Esophagus muscularis mucosa (tissue), 4 donors: ENCODE measurements around the gene DDX27. TPM values are rescaled to one million over a fixed set of nuclear protein-coding genes. Genes with fewer than 3 reads are reported as not detected.

Experiments used
- DNase-seq: peaks from one replicate; pipeline ENCODE4 v3.0.0-alpha.2; 2017; ENCODE audit errors: extremely low spot score
- H3K27ac ChIP-seq, 4 donors: fragments of 200-600 bp; sonication (generic); replicated peaks in 1 of 4; 1 replicate in 3 of 4; 2 replicates in 1 of 4; pipeline ENCODE4 v1.5.1; 2016 to 2019; ENCODE audit warnings: mild to moderate bottlenecking in 1 of 4
- H3K27me3 ChIP-seq, 4 donors: fragments of 200-600 bp; sonication (generic); one replicate each; pipeline versions ENCODE4 v1.5.1 to v1.6.0; 2016 to 2019
- H3K36me3 ChIP-seq, 4 donors: fragments of 200-600 bp; sonication (generic); one replicate each; pipeline ENCODE4 v1.5.1; 2016 to 2019
- H3K4me1 ChIP-seq, 4 donors: fragments of 200-600 bp; sonication (generic); one replicate each; pipeline ENCODE4 v1.5.1; 2016 to 2019
- H3K4me3 ChIP-seq, 4 donors: fragments of 200-600 bp; sonication (generic); 1 replicate in 2 of 4; 2 replicates in 2 of 4; pipeline ENCODE4 v1.5.1; 2016 to 2019; ENCODE audit warnings: mild to moderate bottlenecking in 4 of 4, moderate library complexity in 1 of 4
- H3K9me3 ChIP-seq, 4 donors: fragments of 200-600 bp; sonication (generic); 1 replicate in 3 of 4; 2 replicates in 1 of 4; pipeline ENCODE4 v1.5.1; 2016 to 2019
- CTCF ChIP-seq, 3 experiments: fragments of 200-600 bp in 2 of 3; fragments of 450-650 bp in 1 of 3; sonication (generic) in 2 of 3; IDR thresholded peaks; one replicate each; pipeline ENCODE4 v1.5.1; 2017 to 2019; ENCODE audit warnings: antibody characterized with exemption in 3 of 3, mild to moderate bottlenecking in 2 of 3, moderate library complexity in 1 of 3
- EP300 ChIP-seq: sonication (generic); formaldehyde crosslinking; IDR thresholded peaks from one replicate; pipeline ENCODE4 v1.6.1; 2017; ENCODE audit warnings: antibody characterized with exemption
- POLR2A ChIP-seq: fragments of 450-650 bp; IDR thresholded peaks from one replicate; pipeline ENCODE4 v1.6.1; 2017; ENCODE audit warnings: antibody characterized with exemption, moderate library complexity, mild to moderate bottlenecking, low read depth
- POLR2AphosphoS5 ChIP-seq, 2 donors: sonication (generic); formaldehyde crosslinking; IDR thresholded peaks; one replicate each; pipeline ENCODE4 v1.6.1; 2017; ENCODE audit warnings: antibody characterized with exemption in 2 of 2
- WGBS: methylation state at CpG from one replicate; pipeline ENCODE4 v1.1.5; 2018; 5-methylcytosine and 5-hydroxymethylcytosine counted together
- intact Hi-C: fragments of 100-400 bp; cut with DNase I; formaldehyde crosslinking; loops from one replicate; pipeline ENCODE4 v1.15.1; 2023
- total RNA-seq, 4 donors: library from RNA; depleted of rRNA; stranded (reverse); fragments of >200 nt; gene quantifications; one replicate each; pipeline versions ENCODE4 v1.1.0 to v1.2.1, GENCODE V29; 2016

DDX27 gene
- total RNA-seq, 4 donors from 2014 or later, result 25.7 to 35.0 (median 30.2) TPM

- 87% methylated on average over 8 of the region's 8 CpGs for WGBS
- intact Hi-C loops, result loop anchor here (2.0 kb wide), 1 partner anchor 78 kb away; no protein-coding TSS in a partner anchor
- peaks cover 56 to 100% (median 94%) of the 10 kb centered on the region in 4 donors for H3K36me3 ChIP-seq
Observed at GRCh38 chr20:49247169-49247723, 28.0 kb downstream of the DDX27 start.

GRCh38 chr20:49247792-49248191 lies 28.6 kb downstream of the DDX27 start:
- Histone ChIP-seq H3K27me3 (no peaks in the 10 kb centered on the region), H3K9me3 (no peaks in the 10 kb centered on the region), H3K4me3 (no peak overlapping the region), H3K4me1 (peaks cover 15 to 26% (median 17%) of the 10 kb centered on the region in 4 donors), H3K27ac (no peak overlapping the region), H3K36me3 (peaks cover 56 to 100% (median 94%) of the 10 kb centered on the region in 4 donors)
- WGBS, result 60% methylated on average over 5 of the region's 5 CpGs
- intact Hi-C loops, result loop anchor here (2.0 kb wide), 1 partner anchor 77 kb away; no protein-coding TSS in a partner anchor
- TF ChIP-seq POLR2AphosphoS5 (IDR thresholded peaks at IDR 0.05), result peak; percentile 1 to 16
- no peak for TF ChIP-seq CTCF (IDR thresholded peaks at IDR 0.05)
- DNase-seq, result no peak

More at GRCh38 chr20:49247169-49247723, 28.0 kb downstream of the DDX27 start:
- H3K4me1 ChIP-seq, result peaks cover 15 to 26% (median 17%) of the 10 kb centered on the region in 4 donors
- no peak for DNase-seq
- no peaks in the 10 kb centered on the region for H3K27me3 ChIP-seq
- H3K9me3 ChIP-seq, result no peaks in the 10 kb centered on the region
- no peak overlapping the region for H3K27ac ChIP-seq
- TF ChIP-seq POLR2AphosphoS5 (IDR thresholded peaks at IDR 0.05) (no peak), CTCF (IDR thresholded peaks at IDR 0.05) (no peak), EP300 (no peak), POLR2A (no peak)
- no peak overlapping the region for H3K4me3 ChIP-seq

- peaks cover 56 to 100% (median 94%) of the 10 kb centered on the region in 4 donors for H3K36me3 ChIP-seq
Observed at GRCh38 chr20:49248301-49248700, 29.1 kb downstream of the DDX27 start.

GRCh38 chr20:49248879-49249665 lies 29.9 kb downstream of the DDX27 start:
- Histone ChIP-seq H3K36me3 (peaks cover 56 to 100% (median 94%) of the 10 kb centered on the region in 4 donors), H3K9me3 (no peaks in the 10 kb centered on the region), H3K4me1 (peaks cover 15 to 26% (median 17%) of the 10 kb centered on the region in 4 donors), H3K27me3 (no peaks in the 10 kb centered on the region), H3K27ac (no peak overlapping the region), H3K4me3 (no peak overlapping the region)
- WGBS, result 84% methylated on average over 12 of the region's 18 CpGs
- intact Hi-C loops, result no loop called here
- DNase-seq, result no peak
- TF ChIP-seq CTCF (IDR thresholded peaks at IDR 0.05) (no peak), POLR2A (no peak), POLR2AphosphoS5 (IDR thresholded peaks at IDR 0.05) (no peak), EP300 (no peak)

More at GRCh38 chr20:49248301-49248700, 29.1 kb downstream of the DDX27 start:
- DNase-seq, result no peak
- TF ChIP-seq EP300, result no peak
- no peak for TF ChIP-seq CTCF (IDR thresholded peaks at IDR 0.05)
- TF ChIP-seq POLR2AphosphoS5 (IDR thresholded peaks at IDR 0.05), result no peak
- TF ChIP-seq POLR2A, result no peak
- WGBS, result 90% methylated on average over 10 of the region's 10 CpGs
- no peak overlapping the region for H3K27ac ChIP-seq
- no peaks in the 10 kb centered on the region for H3K9me3 ChIP-seq
- intact Hi-C loops, result no loop called here
- no peak overlapping the region for H3K4me3 ChIP-seq
- H3K4me1 ChIP-seq, result peaks cover 15 to 26% (median 17%) of the 10 kb centered on the region in 4 donors
- no peaks in the 10 kb centered on the region for H3K27me3 ChIP-seq
